Mammary epithelial cell (primary cell): ENCODE measurements around the gene SP100.

Experiments
- CTCF ChIP-seq, 2 donors: IDR thresholded peaks in 1 of 2; conservative IDR thresholded peaks in 1 of 2; 2 replicates each; pipeline ENCODE4 v1.5.1; 2011 to 2012; ENCODE audit warnings: inconsistent platforms in 2 of 2, low read length in 2 of 2, mild to moderate bottlenecking in 2 of 2, control low read depth in 1 of 2, low read depth in 1 of 2; ENCODE audit not compliant: insufficient read depth in 1 of 2; ENCODE audit errors: extremely low read depth in 1 of 2
- EZH2 ChIP-seq: IDR thresholded peaks from 2 replicates; pipeline ENCODE4 v1.6.1; 2012; ENCODE audit warnings: low read length, inconsistent platforms, borderline replicate concordance

GRCh38 chr2:230512955-230513748 is 97.2 kb downstream of the SP100 start:
- no peak for TF ChIP-seq CTCF (conservative IDR thresholded peaks at IDR 0.05 in 1 of 2, IDR thresholded peaks at IDR 0.05 in 1 of 2; ENCODE audit: extremely low read depth in 1 of 2, insufficient read depth in 1 of 2, low read depth in 1 of 2, low read length in 2 of 2)
- no peak for TF ChIP-seq EZH2
